GM23338 (cell line): ENCODE data around the gene BTBD9. TPM values are rescaled to one million over a fixed set of nuclear protein-coding genes. Genes with fewer than 3 reads are reported as not detected.

Source experiments
- ATAC-seq: fragments of 200-7000 bp; cut with Tn5 transposase; 3 replicates; pipeline ENCODE4 v1.9.1; 2020
- DNase-seq: peaks from one replicate; pipeline ENCODE4 v3.0.0-alpha.2; 2015; ENCODE audit warnings: low spot score
- H2AFZ ChIP-seq: fragments of 200-600 bp; sonication (generic); 2 replicates; pipeline ENCODE4 v1.8.0; 2016; ENCODE audit warnings: antibody characterized with exemption, mild to moderate bottlenecking, moderate library complexity
- H3F3A ChIP-seq: fragments of 200-600 bp; sonication (generic); replicated peaks from 2 replicates; pipeline ENCODE4 v1.8.0; 2017; ENCODE audit warnings: antibody characterized with exemption, mixed run types, low read depth
- H3K27ac ChIP-seq: fragments of 200-600 bp; sonication (generic); 2 replicates; pipeline ENCODE4 v1.6.1; 2016; ENCODE audit warnings: low read depth
- H3K27me3 ChIP-seq: fragments of 200-600 bp; sonication (generic); 2 replicates; pipeline ENCODE4 v1.8.0; 2016; ENCODE audit warnings: mild to moderate bottlenecking, mixed run types, moderate library complexity; ENCODE audit not compliant: insufficient read depth
- H3K36me3 ChIP-seq: fragments of 200-600 bp; sonication (generic); 2 replicates; pipeline ENCODE4 v1.8.0; 2016; ENCODE audit warnings: mild to moderate bottlenecking; ENCODE audit not compliant: insufficient read depth
- H3K4me1 ChIP-seq: fragments of 200-600 bp; sonication (generic); 2 replicates; pipeline ENCODE4 v1.8.0; 2016; ENCODE audit warnings: mild to moderate bottlenecking, moderate library complexity; ENCODE audit not compliant: insufficient read depth
- H3K4me2 ChIP-seq: fragments of 200-600 bp; sonication (generic); 2 replicates; pipeline ENCODE4 v1.7.1; 2017; ENCODE audit warnings: mixed run types
- H3K4me3 ChIP-seq: fragments of 200-600 bp; sonication (generic); 2 replicates; pipeline ENCODE4 v1.6.1; 2016; ENCODE audit warnings: mixed run types
- H3K79me2 ChIP-seq: fragments of 200-600 bp; sonication (generic); replicated peaks from 2 replicates; pipeline ENCODE4 v1.8.0; 2017; ENCODE audit warnings: mild to moderate bottlenecking; ENCODE audit not compliant: insufficient read depth
- H3K9me2 ChIP-seq: fragments of 200-600 bp; sonication (generic); 2 replicates; pipeline ENCODE4 v1.8.0; 2017; ENCODE audit not compliant: insufficient read depth
- H4K20me1 ChIP-seq: fragments of 200-600 bp; sonication (generic); replicated peaks from 2 replicates; pipeline ENCODE4 v1.8.0; 2017; ENCODE audit warnings: mild to moderate bottlenecking; ENCODE audit not compliant: insufficient read depth
- H3K27ac Mint-ChIP-seq: 2 replicates; pipeline ENCODE4 v1.8.0; 2020; ENCODE audit warnings: inconsistent platforms, mild to moderate bottlenecking, moderate library complexity, mixed read lengths
- H3K27me3 Mint-ChIP-seq: 3 replicates; pipeline ENCODE4 v1.8.0; 2022; ENCODE audit warnings: low read depth, mild to moderate bottlenecking, moderate library complexity, mixed read lengths, inconsistent platforms; ENCODE audit not compliant: insufficient read depth, poor library complexity
- H3K36me3 Mint-ChIP-seq: 3 replicates; pipeline ENCODE4 v1.8.0; 2021; ENCODE audit warnings: low read depth, mild to moderate bottlenecking, inconsistent platforms, moderate library complexity, mixed read lengths
- H3K4me1 Mint-ChIP-seq: 3 replicates; pipeline ENCODE4 v1.8.0; 2020; ENCODE audit warnings: mild to moderate bottlenecking, inconsistent platforms, mixed read lengths
- H3K4me3 Mint-ChIP-seq: 3 replicates; pipeline ENCODE4 v1.8.0; 2021; ENCODE audit warnings: moderate library complexity, mild to moderate bottlenecking, inconsistent platforms, mixed read lengths
- H3K9me3 Mint-ChIP-seq: 3 replicates; pipeline ENCODE4 v1.8.0; 2020; ENCODE audit warnings: moderate library complexity, mild to moderate bottlenecking, inconsistent platforms, mixed read lengths
- CTCF ChIP-seq, 2 experiments: fragments of 200-600 bp in 1 of 2; sonication (generic) in 1 of 2; conservative IDR thresholded peaks; 2 replicates each; pipeline versions ENCODE4 v1.5.1 to v1.6.1; 2016 to 2017; ENCODE audit warnings: antibody characterized with exemption in 2 of 2, low read depth in 2 of 2, mild to moderate bottlenecking in 2 of 2, moderate library complexity in 1 of 2
- ETS1 ChIP-seq: IDR thresholded peaks from 2 replicates; pipeline ENCODE4 v1.6.1; 2016; ENCODE audit warnings: antibody characterized with exemption
- REST ChIP-seq: IDR thresholded peaks from one replicate; pipeline ENCODE4 v1.6.1; 2018; ENCODE audit warnings: antibody characterized with exemption; ENCODE audit not compliant: unreplicated experiment
- ZNF114 ChIP-seq: fragments of 250-450 bp; sonication (Bioruptor Pico); IDR thresholded peaks from 2 replicates; pipeline ENCODE4 v1.5.0; 2020; ENCODE audit warnings: mild to moderate bottlenecking, moderate library complexity
- ZNF462 ChIP-seq: fragments of 250-450 bp; sonication (Bioruptor Pico); IDR thresholded peaks from 2 replicates; pipeline ENCODE4 v1.5.0; 2020; ENCODE audit warnings: mild to moderate bottlenecking, moderate library complexity
- polyA plus RNA-seq: library from polyadenylated mRNA; unstranded; fragments of >200 nt; fragmentation: Nextera tagmentation; extraction: Ambion mirVana; gene quantifications from 2 replicates; pipeline ENCODE4 v1.2.1, GENCODE V29; 2016
- total RNA-seq: library from RNA; depleted of rRNA; stranded (reverse); fragments of >200 nt; shearing (Covaris generic); gene quantifications from 2 replicates; pipeline ENCODE4 v1.2.3, GENCODE V29; 2014

BTBD9 gene
- total and polyA plus RNA-seq, 2 experiments from 2014 or later, result 4.2 to 5.3 TPM

GRCh38 chr6:38599261-38599660, 40.5 kb downstream of the BTBD9 start (continued):
- TF ChIP-seq ZNF462 (CRISPR knock-in tag), result no peak

GRCh38 chr6:38593998-38594665, 45.6 kb downstream of the BTBD9 start:
- ATAC-seq (no peak), DNase-seq (no peak)
- Histone ChIP-seq H3K4me1 (no peaks in the 10 kb centered on the region), H3K9me2 (no peaks in the 10 kb centered on the region; the same call in 1 of the 2 replicates), H3K27ac (no peak overlapping the region), H3F3A (no peaks in the 10 kb centered on the region), H3K27me3 (no peaks in the 10 kb centered on the region), H3K4me3 (no peak overlapping the region), H3K79me2 (no peaks in the 10 kb centered on the region), H3K4me2 (no peak overlapping the region), H2AFZ (no peak overlapping the region), H3K36me3 (no peaks in the 10 kb centered on the region), H4K20me1 (no peaks in the 10 kb centered on the region)
- Mint-ChIP-seq H3K27ac (no peak overlapping the region), H3K9me3 (no peaks in the 10 kb centered on the region), H3K4me1 (peaks cover 8% of the 10 kb centered on the region), H3K36me3 (no peaks in the 10 kb centered on the region), H3K4me3 (no peak overlapping the region), H3K27me3 (no peaks in the 10 kb centered on the region)
- no peak for TF ChIP-seq ZNF114 (CRISPR knock-in tag)
- no peak for TF ChIP-seq CTCF (conservative IDR thresholded peaks at IDR 0.05; ENCODE audit: low read depth in 2 of 2)
- no peak for TF ChIP-seq REST
- no peak for TF ChIP-seq ETS1
